NCI-H2029 (cell line): ENCODE results near the gene GFOD2.
A peak's percentile ranks its signal among the peaks of the same experiment; 100 is the strongest.

ENCODE experiments used
- DNase-seq: peaks from one replicate; lab custom pipeline; 2025; lab: John Stamatoyannopoulos, UW

The GFOD2 gene

DNA sequence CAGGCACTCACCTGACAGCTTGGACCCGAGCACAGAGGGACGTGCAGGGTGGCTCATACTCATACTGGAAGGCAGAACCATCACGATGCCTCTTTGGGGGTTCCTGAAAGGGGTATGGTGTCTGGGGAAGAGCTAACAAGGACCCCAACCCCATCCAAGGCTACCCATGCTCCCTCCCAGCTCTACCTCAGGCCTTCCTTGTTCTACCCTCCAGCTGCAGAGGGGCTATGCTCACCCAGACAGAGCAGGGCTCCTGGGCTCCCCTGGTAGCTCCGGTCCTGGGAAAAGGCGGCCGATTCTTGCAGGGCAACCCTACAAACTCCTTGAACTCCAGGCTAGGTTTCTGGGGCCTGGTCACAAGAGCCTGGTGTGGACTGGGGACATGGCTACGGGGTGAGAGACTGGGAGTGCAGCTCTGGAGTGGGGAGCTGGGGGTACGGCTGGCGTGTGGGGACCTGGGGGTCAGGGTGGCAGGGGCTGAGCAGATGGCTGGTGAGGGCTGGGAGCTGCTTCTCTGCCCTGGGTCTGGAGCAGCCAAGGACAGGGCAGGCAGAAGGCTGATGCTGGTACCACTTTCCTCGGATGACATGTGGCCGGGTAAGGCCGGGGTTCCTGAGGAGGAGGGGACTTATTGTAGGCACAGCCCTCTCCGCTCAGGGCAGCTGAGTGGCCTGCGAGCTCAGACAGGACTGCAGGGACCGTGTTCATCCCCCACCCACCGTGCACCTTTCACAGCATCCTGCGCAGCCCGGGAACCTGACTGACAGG lies 61.2 kb downstream of the GFOD2 start:
- no peak for DNase-seq

DNA sequence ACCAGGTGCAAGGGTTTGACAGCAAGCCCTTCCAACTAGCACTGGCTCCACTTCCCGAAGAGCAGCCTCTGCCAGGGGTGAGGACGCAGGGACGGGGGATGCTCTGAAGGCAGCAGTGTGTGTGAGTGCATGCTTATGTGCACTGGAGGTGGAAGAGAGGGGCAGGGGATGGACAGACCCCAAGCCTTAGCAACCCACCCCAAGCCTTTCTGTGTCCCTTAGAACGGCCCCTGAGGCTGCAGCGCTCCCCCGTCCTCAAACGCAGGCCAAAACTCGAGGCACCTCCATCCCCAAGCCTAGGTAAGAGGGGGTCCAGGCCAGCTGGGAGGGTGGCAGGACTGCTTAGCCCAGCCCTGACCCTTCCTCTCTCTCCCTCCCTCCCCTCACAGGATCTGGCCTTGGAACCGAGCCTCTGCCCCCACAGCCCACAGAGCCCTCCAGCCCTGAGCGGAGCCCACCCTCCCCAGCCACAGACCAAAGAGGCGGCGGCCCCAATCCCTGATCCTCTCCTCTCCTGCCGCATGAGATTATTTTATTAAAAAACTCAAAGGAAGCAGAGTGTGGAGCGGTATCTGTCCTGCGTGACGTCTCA lies 62.0 kb downstream of the GFOD2 start:
- no peak for DNase-seq

DNA sequence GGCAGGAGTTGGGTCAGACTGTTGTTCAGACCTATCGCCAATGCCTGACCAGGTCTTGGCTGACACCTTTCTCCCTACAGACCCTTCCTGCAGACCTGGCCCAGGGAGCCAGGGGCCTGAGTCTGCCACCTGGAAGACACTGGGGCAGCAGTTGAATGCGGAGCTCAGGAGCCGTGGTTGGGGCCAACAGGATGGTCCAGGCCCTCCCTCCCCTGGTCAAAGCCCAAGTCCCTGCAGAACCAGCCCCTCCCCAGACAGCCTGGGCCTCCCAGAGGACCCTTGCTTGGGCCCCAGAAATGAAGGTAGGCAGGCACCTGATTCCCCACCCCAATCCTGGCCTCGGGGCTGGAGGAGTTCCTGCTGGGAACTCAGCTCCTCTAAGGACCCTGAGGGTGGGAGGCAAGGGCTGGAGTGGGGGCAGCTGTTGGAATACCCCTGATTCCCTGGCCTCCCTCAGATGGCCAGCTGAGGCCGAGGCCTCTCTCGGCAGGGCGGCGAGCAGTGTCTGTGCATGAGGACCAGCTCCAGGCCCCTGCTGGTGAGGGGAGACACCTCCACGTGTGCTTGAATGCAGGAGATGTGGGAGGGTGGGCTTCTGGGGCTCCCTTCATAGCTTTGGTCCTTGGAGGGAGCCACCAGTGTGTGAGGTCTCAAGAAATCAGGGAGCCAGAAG lies 62.6 kb downstream of the GFOD2 start:
- no peak for DNase-seq

DNA sequence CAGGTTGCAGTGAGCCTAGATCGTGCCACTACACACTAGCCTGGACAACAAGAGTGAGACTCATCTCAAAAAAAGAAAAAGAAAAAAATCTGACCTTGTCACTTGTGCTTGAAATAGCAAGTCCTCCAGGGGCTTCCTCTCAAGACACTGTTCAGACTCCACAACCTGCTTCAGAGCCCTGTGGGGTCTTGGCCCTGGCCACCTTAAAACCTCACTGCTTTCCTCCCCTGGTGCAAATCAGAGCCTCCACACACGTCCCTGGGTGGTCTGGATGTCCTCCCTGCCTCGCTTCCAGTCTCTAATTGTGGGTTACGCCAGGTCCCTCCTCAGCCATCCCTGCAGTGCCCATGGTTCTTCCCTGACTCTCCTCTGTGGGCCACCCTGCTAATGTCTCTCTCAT lies 63.8 kb downstream of the GFOD2 start:
- DNase-seq = no peak

DNA sequence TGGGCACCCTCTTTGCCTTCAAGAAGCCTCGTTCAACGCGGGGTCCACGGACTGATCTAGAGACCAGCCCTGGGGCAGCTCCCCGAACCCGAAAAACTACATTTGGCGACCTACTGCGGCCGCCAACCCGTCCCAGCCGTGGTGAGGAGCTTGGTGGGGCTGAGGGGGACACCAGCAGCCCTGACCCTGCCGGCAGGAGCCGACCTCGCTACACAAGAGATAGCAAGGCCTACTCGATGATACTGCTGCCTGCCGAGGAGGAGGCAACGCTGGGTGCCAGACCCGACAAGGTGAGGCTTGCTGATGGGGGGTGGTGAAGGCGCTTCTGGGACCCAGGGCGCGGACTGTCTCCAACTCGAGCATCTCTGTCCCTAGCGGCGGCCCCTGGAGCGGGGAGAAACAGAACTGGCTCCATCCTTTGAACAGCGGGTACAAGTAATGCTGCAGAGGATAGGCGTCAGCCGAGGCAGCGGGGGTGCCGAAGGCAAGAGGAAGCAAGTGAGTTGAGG lies 64.7 kb downstream of the GFOD2 start:
- no peak for DNase-seq

DNA sequence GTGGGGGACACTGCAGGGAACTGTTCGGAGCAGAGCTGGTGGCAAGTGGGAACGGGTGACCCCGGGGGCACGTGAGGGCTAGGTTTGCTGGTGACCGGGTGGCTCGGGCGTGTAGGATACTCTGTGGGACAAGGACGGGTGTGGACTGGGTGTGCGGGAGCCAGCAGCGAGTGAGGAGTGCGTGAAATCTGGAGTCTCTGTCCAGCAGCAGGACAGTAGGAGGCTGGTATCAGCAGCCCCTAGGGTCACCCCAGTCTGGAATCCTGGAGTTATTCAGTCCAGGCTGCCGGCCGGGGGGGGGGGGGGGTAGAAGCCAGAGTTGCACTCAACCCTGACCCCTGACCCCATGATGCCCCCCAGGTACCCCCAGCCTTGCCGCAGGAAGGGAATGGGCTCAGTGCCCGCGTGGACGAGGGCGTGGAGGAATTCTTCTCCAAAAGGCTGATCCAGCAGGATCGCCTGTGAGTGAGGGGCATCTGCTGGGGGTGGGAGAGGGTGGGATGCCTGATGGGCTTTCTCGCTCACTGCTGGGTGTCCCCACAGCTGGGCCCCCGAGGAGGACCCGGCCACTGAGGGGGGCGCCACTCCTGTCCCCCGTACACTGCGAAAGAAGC lies 65.2 kb downstream of the GFOD2 start:
- no peak for DNase-seq

DNA sequence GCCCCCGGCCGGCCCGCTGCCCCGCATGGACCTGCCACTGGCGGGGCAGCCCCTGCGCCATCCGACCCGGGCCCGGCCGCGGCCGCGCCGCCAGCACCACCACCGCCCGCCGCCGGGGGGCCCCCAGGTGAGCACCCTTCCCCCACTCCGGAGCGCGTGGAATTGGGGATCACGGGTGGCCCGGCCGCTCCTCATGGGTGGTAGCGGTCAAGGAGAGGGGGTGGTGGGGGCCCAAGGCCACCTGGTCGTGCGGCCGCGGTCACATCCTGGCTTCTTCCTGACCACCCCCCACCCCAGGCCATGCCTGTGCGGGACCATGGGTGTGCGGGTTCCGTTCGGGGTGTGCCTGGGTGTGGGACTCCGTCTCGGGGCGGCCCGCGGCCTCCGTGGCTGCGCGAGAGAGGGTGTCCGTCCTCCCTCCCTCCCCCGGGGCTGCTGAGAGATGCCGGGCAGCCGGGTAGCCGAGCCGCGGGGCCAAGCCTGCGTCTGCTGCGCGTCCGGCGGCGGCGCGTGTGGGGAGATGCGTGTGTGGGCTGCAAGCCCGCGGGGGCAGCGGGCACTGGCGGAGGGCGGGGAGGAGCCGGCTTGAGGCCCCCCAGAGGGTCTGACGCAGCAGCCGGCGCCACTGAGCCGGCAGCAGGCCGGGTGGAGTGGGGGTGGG lies 65.9 kb downstream of the GFOD2 start:
- DNase-seq = no peak

DNA sequence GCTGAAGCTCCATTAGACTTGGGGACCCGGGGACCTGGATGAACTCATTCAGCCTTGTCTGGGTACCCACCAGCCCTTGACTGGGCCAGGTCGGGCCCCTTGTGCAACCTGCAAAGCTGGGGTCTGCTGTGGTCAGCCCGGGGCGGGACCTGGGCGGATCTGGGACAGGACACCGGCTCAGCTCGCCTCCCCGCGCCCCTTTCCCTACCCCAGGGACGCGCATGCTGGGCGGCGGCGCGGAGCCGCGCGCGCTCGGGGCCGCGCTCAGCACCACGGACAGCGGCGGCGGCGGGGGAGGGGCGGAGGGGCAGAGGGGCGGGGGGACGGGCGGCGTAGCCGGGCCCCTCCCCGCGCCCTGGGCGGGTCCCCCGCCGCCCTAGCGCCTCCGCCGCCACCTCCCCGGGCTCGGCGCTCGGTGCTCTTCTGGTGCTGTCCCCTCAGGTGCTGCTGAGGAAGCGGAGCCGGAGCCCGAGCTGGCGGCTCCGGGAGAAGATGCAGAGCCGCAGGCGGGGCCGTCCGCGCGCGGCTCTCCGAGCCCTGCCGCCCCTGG lies 66.5 kb downstream of the GFOD2 start:
- DNase-seq = no peak

DNA sequence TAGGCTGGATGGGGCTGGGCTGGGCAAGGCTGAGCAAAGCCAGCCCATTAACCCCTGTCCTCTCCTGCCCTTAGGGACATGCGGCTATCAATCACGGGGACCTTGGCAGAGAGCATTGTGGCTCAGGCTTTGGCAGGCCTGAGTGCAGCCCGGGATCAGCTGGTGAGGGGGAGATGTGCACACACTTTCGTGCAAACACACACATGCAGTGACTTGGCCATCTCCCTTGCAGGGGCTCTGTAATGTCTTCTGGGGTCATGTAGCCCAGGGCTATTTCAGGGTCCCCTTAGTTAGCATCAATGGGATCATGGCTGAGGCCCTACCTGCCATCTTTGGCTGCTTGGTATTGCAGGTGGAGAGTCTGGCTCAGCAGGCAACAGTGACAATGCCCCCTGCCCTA lies 67.3 kb downstream of the GFOD2 start:
- DNase-seq = no peak

DNA sequence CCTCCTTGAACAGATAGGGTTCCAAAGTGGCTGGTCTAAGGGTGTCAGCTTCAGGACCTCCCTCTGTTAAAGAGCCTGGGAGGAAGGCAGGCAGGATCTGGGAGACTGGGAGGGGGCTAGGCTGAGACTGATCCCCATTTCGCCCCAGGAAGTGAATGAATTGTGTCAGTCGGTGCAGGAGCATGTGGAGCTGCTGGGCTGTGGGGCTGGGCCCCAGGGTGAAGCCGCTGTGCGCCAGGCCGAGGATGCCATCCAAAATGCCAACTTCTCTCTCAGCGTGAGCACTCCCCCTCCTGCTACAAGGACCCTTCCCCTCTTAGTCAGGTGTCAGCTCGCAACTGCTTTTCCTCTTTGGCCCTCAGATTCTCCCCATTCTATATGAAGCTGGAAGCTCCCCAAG lies 68.1 kb downstream of the GFOD2 start:
- DNase-seq = no peak

DNA sequence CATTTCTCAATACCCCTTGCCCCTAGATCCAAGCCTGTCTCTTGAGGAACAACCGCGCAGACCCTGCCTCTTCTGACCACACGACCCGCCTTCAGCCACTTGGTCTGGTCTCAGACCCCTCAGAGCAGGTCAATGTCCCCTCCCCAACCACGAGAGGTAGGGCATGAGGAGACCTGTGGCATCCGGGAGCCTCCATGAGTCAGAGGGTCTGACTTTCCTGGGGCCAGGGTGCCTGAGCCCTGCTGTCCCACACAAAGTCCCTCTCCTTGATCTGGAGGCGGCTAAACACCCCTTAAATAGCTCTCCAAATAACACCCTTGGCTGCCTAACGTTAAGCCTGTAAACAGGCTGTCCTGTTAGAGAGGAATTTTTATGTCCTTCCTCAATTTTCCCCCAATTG lies 69.1 kb downstream of the GFOD2 start:
- DNase-seq = no peak

DNA sequence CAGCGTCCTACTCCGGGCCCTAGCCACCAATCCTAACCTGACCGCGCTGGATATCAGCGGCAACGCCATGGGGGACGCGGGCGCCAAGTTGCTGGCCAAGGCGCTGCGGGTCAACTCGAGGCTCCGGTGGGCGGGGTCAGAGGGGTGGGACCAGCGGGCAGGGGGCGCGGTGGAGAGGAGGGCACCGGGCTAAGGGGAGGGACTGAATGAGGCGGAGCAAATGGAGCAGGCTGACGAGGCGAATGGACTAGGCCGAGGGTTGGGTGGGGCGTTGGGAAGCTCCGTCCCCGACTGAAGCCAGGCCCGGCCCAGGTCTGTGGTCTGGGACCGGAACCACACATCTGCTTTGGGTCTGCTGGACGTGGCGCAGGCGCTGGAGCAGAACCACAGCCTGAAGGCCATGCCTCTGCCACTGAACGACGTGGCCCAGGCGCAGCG lies 69.6 kb downstream of the GFOD2 start:
- DNase-seq = no peak

DNA sequence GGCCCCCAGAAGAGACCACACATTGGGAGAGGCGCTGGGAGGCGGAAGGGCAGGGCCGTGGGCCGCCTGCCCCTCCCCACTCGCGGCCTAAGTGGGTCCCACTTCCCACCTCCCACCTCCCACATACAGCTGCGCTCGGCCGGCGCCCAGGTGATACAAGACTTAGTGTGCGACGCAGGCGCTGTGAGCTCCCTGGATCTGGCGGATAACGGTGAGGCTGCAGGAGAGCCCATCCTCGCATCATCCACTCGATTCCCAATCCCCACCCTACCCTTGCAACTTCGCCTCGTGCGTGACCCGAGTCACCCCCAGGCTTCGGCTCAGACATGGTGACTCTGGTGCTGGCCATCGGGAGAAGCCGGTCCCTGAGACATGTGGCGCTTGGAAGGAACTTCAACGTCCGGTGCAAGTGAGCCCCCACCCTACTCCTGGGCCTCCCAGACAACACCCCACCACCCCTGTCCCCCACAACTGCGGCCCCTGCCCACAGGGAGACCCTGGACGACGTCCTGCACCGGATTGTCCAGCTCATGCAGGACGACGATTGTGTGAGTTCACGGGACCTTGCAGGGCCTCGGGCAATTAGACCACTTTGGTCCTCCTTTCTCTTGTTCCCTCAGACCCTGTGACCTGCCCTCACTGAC lies 70.2 kb downstream of the GFOD2 start:
- no peak for DNase-seq

DNA sequence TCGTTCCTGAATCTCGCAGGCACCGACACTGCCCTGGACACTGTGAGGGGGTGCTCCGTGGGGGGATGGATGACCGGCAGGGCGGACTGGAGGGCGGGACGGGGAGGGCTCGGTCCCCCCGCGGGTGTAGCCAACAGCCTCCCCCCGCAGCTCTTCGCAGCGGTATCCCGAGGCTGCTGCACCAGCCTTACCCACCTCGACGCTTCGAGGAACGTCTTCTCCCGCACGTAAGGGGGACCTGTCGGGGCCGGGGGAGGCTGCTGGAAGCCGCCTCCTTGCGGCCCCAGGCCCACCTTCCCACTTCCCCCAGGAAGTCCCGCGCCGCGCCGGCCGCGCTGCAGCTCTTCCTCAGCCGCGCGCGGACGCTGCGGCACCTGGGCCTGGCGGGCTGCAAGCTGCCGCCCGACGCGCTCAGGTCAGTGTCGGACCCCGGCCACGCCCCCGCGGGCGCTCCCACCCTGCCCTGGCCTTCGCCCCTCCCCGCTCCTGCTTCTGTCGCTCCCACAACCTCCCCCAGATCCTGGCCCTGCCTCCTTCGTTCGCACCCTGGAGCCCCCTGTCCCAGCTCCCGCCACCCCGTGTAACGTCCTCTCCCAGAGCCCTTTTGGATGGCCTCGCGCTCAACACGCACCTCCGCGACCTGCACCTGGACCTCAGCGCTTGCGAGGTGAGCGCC lies 70.9 kb downstream of the GFOD2 start:
- no peak for DNase-seq

DNA sequence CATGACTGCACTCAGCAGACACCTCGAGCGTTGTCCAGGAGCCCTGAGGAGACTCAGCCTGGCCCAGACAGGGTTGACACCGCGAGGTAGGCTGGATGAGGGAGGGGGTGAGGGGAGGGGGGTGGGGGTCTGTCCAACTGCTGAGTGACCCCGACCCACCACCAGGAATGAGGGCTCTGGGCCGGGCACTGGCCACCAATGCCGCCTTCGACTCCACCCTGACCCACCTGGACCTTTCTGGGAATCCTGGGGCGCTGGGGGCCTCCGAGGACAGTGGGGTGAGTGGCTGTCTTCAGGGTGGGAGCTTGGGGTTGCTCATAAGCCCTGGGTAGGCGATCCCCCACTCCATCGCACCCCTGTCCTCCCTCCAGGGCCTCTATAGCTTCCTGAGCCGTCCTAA lies 71.4 kb downstream of the GFOD2 start:
- no peak for DNase-seq

DNA sequence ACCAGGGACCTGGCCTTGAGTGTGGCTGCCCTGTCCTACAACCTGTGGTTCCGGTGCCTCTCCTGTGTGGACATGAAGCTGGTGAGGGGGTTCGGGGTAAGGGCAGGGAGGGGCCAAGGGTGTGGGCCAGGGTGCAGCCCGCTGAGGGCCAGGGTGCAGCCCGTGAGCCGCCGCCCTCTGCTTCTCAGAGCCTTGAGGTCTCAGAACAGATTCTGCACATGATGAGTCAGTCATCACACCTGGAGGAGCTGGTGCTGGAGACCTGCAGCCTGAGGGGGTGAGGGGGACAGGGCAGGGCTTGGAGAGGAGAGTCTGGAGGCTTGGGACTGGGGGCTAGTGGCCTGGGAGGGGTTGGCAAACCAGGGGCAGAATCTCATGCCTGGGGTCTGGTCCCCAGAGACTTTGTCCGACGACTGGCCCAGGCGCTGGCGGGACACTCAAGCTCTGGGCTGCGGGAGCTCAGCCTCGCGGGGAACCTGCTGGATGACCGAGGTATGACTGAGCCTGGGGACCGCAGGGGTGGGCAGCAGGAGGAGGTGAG lies 71.9 kb downstream of the GFOD2 start:
- no peak for DNase-seq

DNA sequence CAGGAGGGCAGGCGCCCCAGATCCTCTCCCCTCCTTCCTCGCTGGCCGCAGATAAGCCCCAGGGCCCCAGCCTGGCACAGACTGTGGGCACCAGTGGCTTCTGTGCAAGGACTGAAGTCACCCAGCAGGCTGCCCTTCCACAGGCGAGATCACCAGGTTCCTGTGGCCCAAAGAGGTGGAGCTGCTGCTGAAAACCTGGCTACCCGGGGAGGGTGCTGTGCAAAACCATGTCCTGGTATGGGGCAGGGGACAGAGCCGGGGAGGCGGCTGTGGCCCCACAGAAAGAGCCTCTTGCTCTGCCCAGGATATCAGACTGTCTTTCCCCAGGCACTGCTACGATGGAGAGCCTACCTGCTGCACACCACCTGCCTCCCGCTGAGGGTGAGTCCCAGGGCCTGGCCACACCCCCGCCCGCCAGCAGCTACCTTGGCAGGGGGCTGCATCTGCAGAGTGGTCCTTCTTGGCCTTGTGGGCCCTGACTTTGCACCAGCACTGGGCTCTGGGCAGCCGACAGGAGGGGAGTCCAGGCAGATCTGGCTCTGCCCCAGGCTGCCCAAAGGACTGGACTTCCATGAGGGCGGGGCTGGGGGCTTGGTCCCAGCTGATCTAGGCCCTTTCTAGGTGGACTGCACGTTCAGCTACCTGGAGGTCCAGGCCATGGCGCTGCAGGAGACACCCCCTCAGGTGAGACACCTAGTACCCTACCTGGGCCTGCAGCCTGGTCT lies 73.6 kb downstream of the GFOD2 start:
- DNase-seq = no peak

DNA sequence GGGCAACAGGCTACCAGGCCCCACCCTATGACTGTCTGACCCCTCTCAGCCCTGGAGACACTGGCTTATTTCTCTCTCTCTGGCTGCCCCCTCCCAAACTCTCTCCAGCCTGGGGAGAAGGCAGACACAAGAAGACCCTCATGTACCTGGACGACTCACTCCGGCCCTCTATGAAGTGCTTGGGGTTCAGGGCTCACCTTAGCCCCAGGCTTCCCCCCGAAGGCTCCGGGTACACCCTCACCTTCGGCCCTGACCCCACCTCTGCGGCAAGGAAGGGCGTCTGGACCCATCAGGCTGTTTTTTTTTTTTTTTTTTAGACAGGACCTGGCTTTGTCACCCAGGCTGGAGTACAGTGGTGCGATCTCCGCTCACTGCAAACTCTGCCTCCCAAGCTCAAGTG lies 75.1 kb downstream of the GFOD2 start:
- no peak for DNase-seq

DNA sequence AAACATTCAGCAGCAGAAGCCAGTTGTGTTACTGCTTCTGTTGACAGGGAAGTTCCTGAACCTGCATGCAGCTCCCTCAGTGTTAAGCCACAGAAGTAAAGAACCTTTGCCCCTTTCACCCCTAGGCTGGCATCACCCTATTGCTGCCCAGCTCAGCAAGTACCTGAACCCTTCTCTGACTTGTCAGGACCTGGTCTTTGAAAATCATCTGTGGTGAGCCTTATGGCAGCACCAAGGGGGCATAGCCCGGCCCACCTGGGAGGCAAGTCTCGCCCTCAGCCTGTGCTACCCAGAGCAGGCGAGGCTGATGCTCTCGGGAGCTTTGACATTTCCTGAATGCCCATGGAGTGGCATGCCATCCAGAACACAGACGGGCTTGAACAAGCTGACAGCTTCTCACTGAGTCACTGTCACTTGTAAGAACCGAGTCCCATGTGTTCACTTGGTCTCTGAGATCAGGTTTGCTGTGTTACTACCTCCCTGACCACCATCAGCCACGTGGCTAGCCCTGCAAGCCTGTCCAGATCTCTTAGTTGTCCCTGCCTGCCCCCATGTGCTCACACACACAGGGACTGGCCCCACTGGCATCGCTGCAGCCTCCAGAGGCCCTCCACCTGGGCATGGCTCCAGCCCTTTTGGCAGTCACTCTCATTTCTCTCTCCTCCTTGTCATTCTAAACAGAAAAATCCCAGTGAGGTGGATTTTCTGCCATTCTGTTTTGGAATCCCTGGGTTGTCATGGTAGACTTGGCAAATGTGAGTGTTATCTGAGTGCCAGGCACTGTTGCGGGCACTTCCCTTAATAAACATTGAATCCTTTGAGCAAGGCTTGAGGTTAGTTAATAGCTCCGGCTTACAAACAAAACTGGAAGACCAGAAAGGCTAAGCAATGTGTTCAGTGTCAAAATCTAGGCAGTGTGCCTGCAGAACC lies 77.1 kb downstream of the GFOD2 start:
- peak; percentile 63 for DNase-seq
